HG03060 (cell line): ENCODE data around the gene HEATR5A.
"Not testable (repeated sequence)": the region's sequence is repeated elsewhere in the genome, so short reads cannot be mapped to it uniquely, and the experiment has no call there.

Experiments
- ATAC-seq: cut with Tn5 transposase; IDR thresholded peaks from one replicate; pipeline ENCODE4 v1.9.1; 2021; ENCODE audit warnings: low read depth, moderate number of reproducible peaks; ENCODE audit not compliant: unreplicated experiment

The HEATR5A gene

GRCh38 chr14:31391977-31392503 lies 28.3 kb downstream of the HEATR5A start:
- no peak for ATAC-seq

GRCh38 chr14:31391473-31391872 lies 28.9 kb downstream of the HEATR5A start:
- no peak for ATAC-seq

- ATAC-seq, result no peak
Observed at GRCh38 chr14:31389946-31390345, 30.4 kb downstream of the HEATR5A start.

GRCh38 chr14:31388687-31389413 lies 31.5 kb downstream of the HEATR5A start:
- ATAC-seq, result no peak

GRCh38 chr14:31387091-31387490 lies 33.3 kb downstream of the HEATR5A start:
- no peak for ATAC-seq

GRCh38 chr14:31386271-31386670 lies 34.1 kb downstream of the HEATR5A start:
- no peak for ATAC-seq

- ATAC-seq, result no peak
Observed at GRCh38 chr14:31382221-31382620, 38.1 kb downstream of the HEATR5A start.

GRCh38 chr14:31380106-31380505 lies 40.2 kb downstream of the HEATR5A start:
- no peak for ATAC-seq

GRCh38 chr14:31379125-31379947 lies 41.0 kb downstream of the HEATR5A start:
- not testable (repeated sequence) for ATAC-seq

- ATAC-seq, result no peak
Observed at GRCh38 chr14:31377433-31377832, 42.9 kb downstream of the HEATR5A start.

GRCh38 chr14:31371646-31372045 lies 48.7 kb downstream of the HEATR5A start:
- no peak for ATAC-seq

GRCh38 chr14:31363331-31364073 lies 56.8 kb downstream of the HEATR5A start:
- no peak for ATAC-seq

GRCh38 chr14:31362746-31363145 lies 57.6 kb downstream of the HEATR5A start:
- ATAC-seq, result no peak

GRCh38 chr14:31361761-31362160 lies 58.6 kb downstream of the HEATR5A start:
- ATAC-seq, result not testable (repeated sequence)

GRCh38 chr14:31360919-31361662 lies 59.3 kb downstream of the HEATR5A start:
- no peak for ATAC-seq

- ATAC-seq, result no peak
Observed at GRCh38 chr14:31357279-31357678, 63.1 kb downstream of the HEATR5A start.

GRCh38 chr14:31346097-31346496 lies 74.3 kb downstream of the HEATR5A start:
- no peak for ATAC-seq

- ATAC-seq, result no peak
Observed at GRCh38 chr14:31341280-31341679, 79.1 kb downstream of the HEATR5A start.

- ATAC-seq, result no peak
Observed at GRCh38 chr14:31340297-31341063, 79.9 kb downstream of the HEATR5A start.
